Transverse colon (tissue), 4 donors: Measurements from ENCODE around the gene NPNT. TPM values are rescaled to one million over a fixed set of nuclear protein-coding genes. Genes with fewer than 3 reads are reported as not detected.

Source experiments
- DNase-seq: peaks from one replicate; pipeline ENCODE4 v3.0.0-alpha.2; 2019
- H3K27ac ChIP-seq, 4 donors: fragments of 200-600 bp; sonication (generic); 2 replicates each; pipeline ENCODE4 v1.5.1; 2016 to 2018; ENCODE audit warnings: inconsistent platforms in 4 of 4
- H3K27me3 ChIP-seq: fragments of 200-600 bp; sonication (generic); 2 replicates; pipeline ENCODE4 v1.5.1; 2017; ENCODE audit warnings: inconsistent platforms
- H3K36me3 ChIP-seq, 4 donors: fragments of 200-600 bp; sonication (generic); 2 replicates each; pipeline ENCODE4 v1.5.1; 2017 to 2019; ENCODE audit warnings: inconsistent platforms in 4 of 4
- H3K4me1 ChIP-seq, 4 donors: fragments of 200-600 bp; sonication (generic); 2 replicates each; pipeline ENCODE4 v1.5.1; 2017 to 2020; ENCODE audit warnings: inconsistent platforms in 4 of 4
- H3K4me3 ChIP-seq, 4 donors: fragments of 200-600 bp; sonication (generic); 1 replicate in 1 of 4; 2 replicates in 3 of 4; pipeline versions ENCODE4 v1.5.1 to v1.6.1; 2017 to 2019; ENCODE audit warnings: inconsistent platforms in 4 of 4
- H3K9me3 ChIP-seq, 2 donors: fragments of 200-600 bp; sonication (generic); 2 replicates each; pipeline ENCODE4 v1.5.1; 2017 to 2019; ENCODE audit warnings: inconsistent platforms in 2 of 2
- CTCF ChIP-seq, 5 experiments: fragments of 200-600 bp in 3 of 5; fragments of 450-650 bp in 2 of 5; sonication (generic) in 3 of 5; IDR thresholded peaks; 1 replicate in 2 of 5; 2 replicates in 3 of 5; pipeline ENCODE4 v1.5.1; 2016 to 2017; ENCODE audit warnings: antibody characterized with exemption in 5 of 5, inconsistent platforms in 3 of 5, mild to moderate bottlenecking in 2 of 5, moderate library complexity in 1 of 5
- EP300 ChIP-seq: sonication (generic); formaldehyde crosslinking; IDR thresholded peaks from one replicate; pipeline ENCODE4 v1.6.1; 2017; ENCODE audit warnings: antibody characterized with exemption, low read depth
- POLR2A ChIP-seq: fragments of 450-650 bp; IDR thresholded peaks from one replicate; pipeline ENCODE4 v1.6.1; 2016; ENCODE audit warnings: antibody characterized with exemption, mild to moderate bottlenecking, moderate library complexity
- POLR2AphosphoS5 ChIP-seq, 3 donors: sonication (generic); formaldehyde crosslinking; IDR thresholded peaks; one replicate each; pipeline ENCODE4 v1.6.1; 2016; ENCODE audit warnings: antibody characterized with exemption in 3 of 3
- WGBS, 2 donors: methylation state at CpG; one replicate each; pipeline ENCODE4 v1.1.5; 2018; ENCODE audit warnings: low coverage in 1 of 2; 5-methylcytosine and 5-hydroxymethylcytosine counted together
- in situ Hi-C, 4 donors: fragments of 200-750 bp; cut with MboI; loops; one replicate each; pipeline versions ENCODE4 v1.15.0 to v1.15.1; 2017; ENCODE audit warnings: low sequenced_read_pairs in 3 of 4, low pct_ligation_motif_present in 1 of 4, low pct_unique_long_range_greater_than_20kb in 1 of 4
- intact Hi-C: fragments of 100-400 bp; cut with DNase I; formaldehyde crosslinking; loops from one replicate; pipeline ENCODE4 v1.15.1; 2023; ENCODE audit warnings: low total_unique reads
- total RNA-seq, 4 donors: library from RNA; depleted of rRNA; stranded (reverse); fragments of >200 nt; gene quantifications; one replicate each; pipeline ENCODE4 v1.1.0, GENCODE V29; 2016

Gene NPNT
- total RNA-seq, 4 donors from 2014 or later = 4.5 to 26.3 (median 24.4) TPM

GRCh38 chr4:105936901-105937300 is 41.6 kb downstream of the NPNT start:
- H3K36me3 ChIP-seq = no peaks in the 10 kb centered on the region
- no peak overlapping the region for H3K27ac ChIP-seq
- H3K4me1 ChIP-seq = no peaks in the 10 kb centered on the region
- no peaks in the 10 kb centered on the region for H3K9me3 ChIP-seq
- in situ Hi-C loops (no loop called here), intact Hi-C loops (no loop called here)
- no peak overlapping the region for H3K4me3 ChIP-seq
- DNase-seq = no peak
- TF ChIP-seq POLR2A = no peak
- no peak for TF ChIP-seq EP300
- TF ChIP-seq POLR2AphosphoS5 (IDR thresholded peaks at IDR 0.05) = no peak
- no peak for TF ChIP-seq CTCF (IDR thresholded peaks at IDR 0.05)
- 68 to 79% methylated on average over 7 of the region's 7 CpGs for WGBS, 2 donors
- no peaks in the 10 kb centered on the region for H3K27me3 ChIP-seq

DNA sequence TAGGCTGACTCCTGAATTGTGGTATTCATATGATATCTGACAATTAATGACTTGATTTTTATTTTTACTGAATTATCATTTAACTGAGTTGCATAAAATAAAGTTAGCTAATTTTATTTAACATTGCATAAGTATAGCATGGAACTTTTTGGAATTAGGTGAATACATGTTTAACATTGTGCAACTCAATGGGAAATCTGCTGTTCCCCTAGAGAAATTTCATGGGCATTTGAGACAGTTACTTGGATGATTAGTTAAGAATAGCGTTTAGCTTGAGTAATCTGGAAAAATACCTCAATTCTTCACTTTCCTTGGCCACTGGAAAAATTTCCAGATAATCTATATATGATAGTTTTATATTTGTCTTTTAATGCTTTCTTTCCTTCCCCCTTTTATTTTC is 42.5 kb downstream of the NPNT start:
- Histone ChIP-seq H3K4me1 (no peaks in the 10 kb centered on the region), H3K27me3 (no peaks in the 10 kb centered on the region), H3K36me3 (no peaks in the 10 kb centered on the region), H3K27ac (no peak overlapping the region), H3K4me3 (no peak overlapping the region), H3K9me3 (no peaks in the 10 kb centered on the region)
- in situ Hi-C loops (no loop called here), intact Hi-C loops (no loop called here)
- TF ChIP-seq CTCF (IDR thresholded peaks at IDR 0.05) = no peak
- no peak for TF ChIP-seq POLR2A
- TF ChIP-seq EP300 = no peak
- WGBS, 2 donors = 83 to 89% methylated on average over 1 of the region's 1 CpG
- no peak for DNase-seq

DNA sequence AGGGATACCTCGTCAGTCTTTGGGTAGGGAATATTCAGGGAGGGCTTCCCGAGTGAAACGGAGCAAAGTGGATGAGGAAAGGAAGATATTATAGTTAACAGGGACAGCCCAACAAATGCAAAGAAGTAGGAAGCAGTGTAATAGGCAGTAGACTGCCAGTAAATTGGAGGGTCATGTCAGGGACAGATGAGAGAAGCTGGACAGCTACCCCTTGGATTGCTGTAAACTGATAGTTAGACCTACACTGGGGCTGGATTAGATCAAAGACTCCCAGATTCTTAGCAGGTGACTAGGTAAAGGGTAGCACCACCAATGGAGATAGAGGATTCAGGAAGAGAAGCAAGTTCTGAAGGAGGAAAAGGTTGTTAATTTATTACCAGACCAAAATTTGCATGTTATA is 48.0 kb downstream of the NPNT start:
- no peak overlapping the region for H3K4me3 ChIP-seq
- H3K27ac ChIP-seq = no peak overlapping the region
- intact Hi-C loops (no loop called here), in situ Hi-C loops (no loop called here)
- DNase-seq = no peak
- no peaks in the 10 kb centered on the region for H3K4me1 ChIP-seq
- WGBS, 2 donors = 86 to 96% methylated on average over 3 of the region's 3 CpGs
- H3K36me3 ChIP-seq = no peaks in the 10 kb centered on the region
- peaks cover 0 to 3% of the 10 kb centered on the region in 2 donors for H3K9me3 ChIP-seq
- no peak for TF ChIP-seq CTCF (IDR thresholded peaks at IDR 0.05)
- TF ChIP-seq POLR2AphosphoS5 (IDR thresholded peaks at IDR 0.05) = no peak
- no peak for TF ChIP-seq EP300
- no peak for TF ChIP-seq POLR2A
- H3K27me3 ChIP-seq = no peaks in the 10 kb centered on the region

DNA sequence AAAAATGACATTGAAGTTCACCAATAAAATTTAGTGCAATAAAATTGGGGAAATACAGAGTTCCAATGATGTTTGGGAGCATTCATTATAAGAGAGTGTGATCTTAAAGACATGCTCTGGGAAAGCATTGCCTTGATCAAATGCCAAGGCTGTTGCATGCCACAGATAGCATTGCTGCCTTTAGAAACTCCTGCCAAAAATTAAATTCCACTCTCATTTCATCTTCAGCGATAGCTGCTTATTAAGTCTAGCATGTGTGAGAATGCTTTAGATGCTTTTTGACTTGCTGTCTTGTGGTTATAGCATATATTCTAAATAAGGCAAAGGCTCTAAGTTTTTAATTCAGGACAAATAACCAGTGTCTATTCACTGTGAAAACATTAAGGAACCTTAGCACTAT is 49.3 kb downstream of the NPNT start:
- intact Hi-C loops (no loop called here), in situ Hi-C loops (no loop called here)
- Histone ChIP-seq H3K36me3 (no peaks in the 10 kb centered on the region), H3K27ac (no peak overlapping the region), H3K4me3 (no peak overlapping the region), H3K27me3 (no peaks in the 10 kb centered on the region), H3K4me1 (no peaks in the 10 kb centered on the region), H3K9me3 (peaks cover 0 to 3% of the 10 kb centered on the region in 2 donors)
- no peak for DNase-seq
- 70 to 86% methylated on average over 1 of the region's 1 CpG for WGBS, 2 donors
- TF ChIP-seq POLR2A (no peak), CTCF (IDR thresholded peaks at IDR 0.05) (no peak), POLR2AphosphoS5 (IDR thresholded peaks at IDR 0.05) (no peak), EP300 (no peak)
